ENCODE data around the gene HEBP2. TPM values are rescaled to one million over a fixed set of nuclear protein-coding genes. Genes with fewer than 3 reads are reported as not detected.

HEBP2 gene
- total and polyA plus RNA-seq, 2 of the 4 experiments (the other 2 are of a cell fraction) = 3.9 to 6.1 TPM

GRCh38 chr6:138427701-138428100 lies 23.7 kb downstream of the HEBP2 start:
- H2BK15ac ChIP-seq (ENCODE audit: low read depth, low read length) = no peak overlapping the region
- ATAC-seq (ENCODE audit: low read depth) (no peak), DNase-seq (no peak)
- no peak overlapping the region for H2BK5ac ChIP-seq (ENCODE audit: low read depth, low read length, poor library complexity, severe bottlenecking)
- H4K91ac ChIP-seq (ENCODE audit: insufficient read depth, low read depth, low read length) = no peak overlapping the region
- H3K36me3 ChIP-seq (ENCODE audit: control insufficient read depth, insufficient read depth, low read length) = peaks cover 9% of the 10 kb centered on the region
- dilution Hi-C loops (cut with HindIII; ENCODE audit: low sequenced_read_pairs, unreplicated experiment) = no loop called here
- no peak overlapping the region for H3K9ac ChIP-seq (ENCODE audit: low read depth, low read length)
- peaks cover 5% of the 10 kb centered on the region; the same call in 1 of the 2 replicates for H3K4me1 ChIP-seq (ENCODE audit: control insufficient read depth, insufficient read depth, low read length)
- H3K27ac ChIP-seq (ENCODE audit: insufficient read depth, low read length) = no peak overlapping the region
- H2AFZ ChIP-seq (replicated peaks; ENCODE audit: low read length, poor library complexity) = no peak overlapping the region
- no peak overlapping the region for H3K18ac ChIP-seq (ENCODE audit: low read depth, low read length)
- no peaks in the 10 kb centered on the region for H3K27me3 ChIP-seq (ENCODE audit: control insufficient read depth, insufficient read depth, low read length)
- no peaks in the 10 kb centered on the region for H3K79me1 ChIP-seq (ENCODE audit: low read depth in 1 of 2, low read length in 2 of 2)
- no peaks in the 10 kb centered on the region for H3K9me3 ChIP-seq (ENCODE audit: control insufficient read depth, insufficient read depth, low read length)
- BruUV-seq (replicated peaks) = no TSS peak
- CTCF ChIA-PET = interaction anchor here (0.9 to 1.0 kb wide), 2 partner anchors 24 to 96 kb away, joined by 4 read pairs; partner anchors contain the start of gene HEBP2
- in situ Hi-C loops (cut with MboI; ENCODE audit: low sequenced_read_pairs) = no loop called here
- no peak overlapping the region for H3K56ac ChIP-seq (ENCODE audit: extremely low read depth, insufficient read depth, low read length)
- H2AK5ac ChIP-seq (ENCODE audit: low read depth, low read length) = no peak overlapping the region
- H3K4me2 ChIP-seq (ENCODE audit: low read depth, low read length) = no peak overlapping the region
- H3K4me3 ChIP-seq (ENCODE audit: insufficient read depth, low read depth, low read length) = no peak overlapping the region
- H3K9me1 ChIP-seq (ENCODE audit: insufficient read depth, low read length) = no peaks in the 10 kb centered on the region
- H4K8ac ChIP-seq (ENCODE audit: low read depth in 2 of 2, low read length in 2 of 2) = no peak overlapping the region
- no peak overlapping the region for H2AK9ac ChIP-seq (replicated peaks; ENCODE audit: low read depth, low read length, poor library complexity)
- H3K23ac ChIP-seq (ENCODE audit: low read depth, low read length) = no peak overlapping the region
- intact Hi-C loops (cut with micrococcal nuclease) = loop anchor here (2.0 to 10.0 kb wide), 2 partner anchors 267 to 339 kb away; no protein-coding TSS in a partner anchor
- H2BK20ac ChIP-seq (ENCODE audit: low read depth, low read length) = no peak overlapping the region
- H4K5ac ChIP-seq (ENCODE audit: low read depth, low read length) = no peak overlapping the region
- H4K20me1 ChIP-seq (ENCODE audit: insufficient read depth, low read length) = no peaks in the 10 kb centered on the region
- POLR2A ChIA-PET (ENCODE audit: unreplicated experiment) = no interaction called here
- TF ChIP-seq NFE2L2 (IDR thresholded peaks at IDR 0.05; ENCODE audit: low read depth, low read length) (no peak), BHLHE40 (IDR thresholded peaks at IDR 0.05; ENCODE audit: low read depth, low read length) (no peak), CHD1 (IDR thresholded peaks at IDR 0.05; ENCODE audit: low read depth, low read length) (no peak), POLR2A (IDR thresholded peaks at IDR 0.05; ENCODE audit: low read depth, low read length) (no peak), MAZ (IDR thresholded peaks at IDR 0.05; ENCODE audit: borderline replicate concordance, low read depth, low read length) (no peak), RFX5 (IDR thresholded peaks at IDR 0.05; ENCODE audit: low read depth, low read length) (no peak), ELK1 (IDR thresholded peaks at IDR 0.05; ENCODE audit: borderline replicate concordance, low read depth, low read length) (no peak), MXI1 (IDR thresholded peaks at IDR 0.05; ENCODE audit: borderline replicate concordance, low read depth, low read length) (no peak), RCOR1 (IDR thresholded peaks at IDR 0.05; ENCODE audit: insufficient replicate concordance, low read length) (no peak), USF2 (IDR thresholded peaks at IDR 0.05; ENCODE audit: low read depth, low read length) (no peak), FOS (IDR thresholded peaks at IDR 0.05; ENCODE audit: low read depth, low read length) (no peak), CTCF (conservative IDR thresholded peaks at IDR 0.05; ENCODE audit: low read depth, low read length) (no peak), MAFK (IDR thresholded peaks at IDR 0.05; ENCODE audit: low read depth, low read length) (no peak), SMC3 (IDR thresholded peaks at IDR 0.05; ENCODE audit: low read depth, low read length) (no peak), RAD21 (IDR thresholded peaks at IDR 0.05; ENCODE audit: low read length) (no peak), CEBPB (IDR thresholded peaks at IDR 0.05; ENCODE audit: low read depth, low read length) (no peak)
- H2BK120ac ChIP-seq (ENCODE audit: low read depth, low read length) = no peak overlapping the region
- WGBS, 2 experiments (ENCODE audit: extremely low coverage in 2 of 2, insufficient read length in 1 of 2) = no CpG with 5 or more reads among the region's 8 CpGs
- no peak overlapping the region for H3K4ac ChIP-seq (ENCODE audit: low read depth, low read length)
- H3K14ac ChIP-seq (replicated peaks; ENCODE audit: low read depth, low read length) = no peak overlapping the region
